SK-N-SH (cell line): ENCODE measurements around the gene EFCAB12. TPM values are rescaled to one million over a fixed set of nuclear protein-coding genes. Genes with fewer than 3 reads are reported as not detected.
A peak's percentile ranks its signal among the peaks of the same experiment; 100 is the strongest.

Experiments
- CTCF ChIA-PET: fragments of 300-600, 350-600 bp; formaldehyde crosslinking; extraction: SDS; loops from one replicate; lab custom pipeline; 2021; lab: Yijun Ruan, JAX
- POLR2A ChIA-PET: fragments of 350-600 bp; sonication (Branson Sonifier 250); formaldehyde crosslinking; extraction: SDS; loops from one replicate; lab custom pipeline; 2020; ENCODE audit warnings: antibody characterized with exemption, inconsistent platforms; lab: Yijun Ruan, JAX
- DNase-seq: peaks from one replicate; pipeline ENCODE4 v3.0.0; 2012
- H2AFZ ChIP-seq: fragments of 200-600 bp; sonication (generic); 2 replicates; pipeline ENCODE4 v1.8.1; 2016; ENCODE audit warnings: antibody characterized with exemption, mild to moderate bottlenecking, low read depth
- H3F3A ChIP-seq: fragments of 200-600 bp; sonication (generic); replicated peaks from 2 replicates; pipeline ENCODE3; 2016; ENCODE audit warnings: antibody characterized with exemption, mild to moderate bottlenecking; ENCODE audit not compliant: insufficient read depth
- H3K27ac ChIP-seq, 2 experiments: fragments of 200-500 bp in 1 of 2; fragments of 200-600 bp in 1 of 2; sonication (Bioruptor generic) in 1 of 2; sonication (generic), shearing (Covaris generic) in 1 of 2; 2 replicates each; pipeline versions ENCODE4 v1.5.1 to v1.6.1; 2014 to 2016; ENCODE audit warnings: low read depth in 2 of 2, inconsistent platforms in 1 of 2, low read length in 1 of 2, mild to moderate bottlenecking in 1 of 2, mixed read lengths in 1 of 2
- H3K27me3 ChIP-seq: fragments of 200-600 bp; sonication (generic), shearing (Covaris generic); 2 replicates; pipeline ENCODE4 v1.6.1; 2016; ENCODE audit warnings: mixed run types; ENCODE audit not compliant: insufficient read depth
- H3K36me3 ChIP-seq, 2 experiments: fragments of 200-500 bp in 1 of 2; fragments of 200-600 bp in 1 of 2; sonication (Bioruptor generic) in 1 of 2; sonication (generic) in 1 of 2; replicated peaks in 1 of 2; 2 replicates each; pipeline versions ENCODE3 to v1.5.1; 2014 to 2016; ENCODE audit warnings: low read length in 1 of 2, mild to moderate bottlenecking in 1 of 2; ENCODE audit not compliant: insufficient read depth in 2 of 2, control insufficient read depth in 1 of 2
- H3K4me1 ChIP-seq, 2 experiments: fragments of 200-500 bp in 1 of 2; fragments of 200-600 bp in 1 of 2; sonication (Bioruptor generic) in 1 of 2; sonication (generic), shearing (Covaris generic) in 1 of 2; 2 replicates each; pipeline versions ENCODE4 v1.5.1 to v1.6.1; 2014 to 2016; ENCODE audit warnings: low read depth in 1 of 2, low read length in 1 of 2, mixed run types in 1 of 2; ENCODE audit not compliant: insufficient read depth in 2 of 2, control insufficient read depth in 1 of 2
- H3K4me2 ChIP-seq: fragments of 200-600 bp; sonication (generic), shearing (Covaris generic); 2 replicates; pipeline ENCODE4 v1.6.1; 2017; ENCODE audit warnings: mixed run types
- H3K4me3 ChIP-seq, 2 experiments: fragments of 200-500 bp in 1 of 2; fragments of 200-600 bp in 1 of 2; sonication (Bioruptor generic) in 1 of 2; sonication (generic), shearing (Covaris generic) in 1 of 2; 2 replicates each; pipeline versions ENCODE4 v1.5.1 to v1.8.1; 2014 to 2016; ENCODE audit warnings: low read depth in 2 of 2, inconsistent platforms in 1 of 2, low read length in 1 of 2, mild to moderate bottlenecking in 1 of 2, mixed read lengths in 1 of 2, moderate library complexity in 1 of 2
- H3K79me2 ChIP-seq: fragments of 200-600 bp; sonication (generic); 2 replicates; pipeline ENCODE4 v1.8.1; 2017; ENCODE audit warnings: mild to moderate bottlenecking; ENCODE audit not compliant: insufficient read depth
- H3K9ac ChIP-seq: fragments of 200-600 bp; sonication (generic); 2 replicates; pipeline ENCODE4 v1.6.1; 2017; ENCODE audit warnings: mixed run types
- H3K9me2 ChIP-seq: fragments of 200-600 bp; sonication (generic); 2 replicates; pipeline ENCODE4 v1.6.1; 2017; ENCODE audit warnings: mixed run types
- H3K9me3 ChIP-seq: fragments of 200-600 bp; sonication (generic); 2 replicates; pipeline ENCODE4 v1.6.1; 2017; ENCODE audit warnings: mixed run types, mild to moderate bottlenecking, moderate library complexity
- H4K20me1 ChIP-seq: fragments of 200-600 bp; sonication (generic); 2 replicates; pipeline ENCODE4 v1.6.1; 2017; ENCODE audit warnings: mild to moderate bottlenecking, mixed run types; ENCODE audit not compliant: insufficient read depth
- CHD2 ChIP-seq: fragments of 150-350 bp; IDR thresholded peaks from 2 replicates; pipeline ENCODE4 v1.6.1; 2018; ENCODE audit warnings: low read length; ENCODE audit not compliant: partially characterized antibody
- CTCF ChIP-seq: fragments of 200-600 bp; sonication (generic); IDR thresholded peaks from 2 replicates; pipeline ENCODE4 v1.6.1; 2017; ENCODE audit warnings: antibody characterized with exemption, mild to moderate bottlenecking, moderate library complexity
- EZH2phosphoT487 ChIP-seq: fragments of 200-600 bp; sonication (generic); IDR thresholded peaks from 2 replicates; pipeline ENCODE4 v1.6.1; 2017; ENCODE audit warnings: low read depth, mixed run types, mild to moderate bottlenecking, antibody characterized with exemption, moderate library complexity, borderline replicate concordance
- GATA2 ChIP-seq: sonication (generic); formaldehyde crosslinking; IDR thresholded peaks from 2 replicates; pipeline ENCODE4 v1.5.0; 2020; ENCODE audit warnings: mild to moderate bottlenecking, missing genetic modification reagents
- NRF1 ChIP-seq: IDR thresholded peaks from 2 replicates; pipeline ENCODE4 v1.6.1; 2012; ENCODE audit warnings: low read depth, mild to moderate bottlenecking, low read length
- PBX3 ChIP-seq: IDR thresholded peaks from 2 replicates; pipeline ENCODE4; 2012
- RFX5 ChIP-seq: IDR thresholded peaks from 2 replicates; pipeline ENCODE4 v1.6.1; 2012; ENCODE audit warnings: mild to moderate bottlenecking, improper control_type of control experiment, low read length
- ZBTB33 ChIP-seq: IDR thresholded peaks from 2 replicates; pipeline ENCODE4 v1.4.0; 2012; ENCODE audit warnings: low read depth, borderline replicate concordance
- WGBS: methylation state at CpG from one replicate; pipeline ENCODE4 v1.1.6; 2017; ENCODE audit warnings: low lambda C conversion rate; 5-methylcytosine and 5-hydroxymethylcytosine counted together
- polyA plus RNA-seq, 3 experiments: library from polyadenylated mRNA; depleted of rRNA; stranded (reverse); fragments of >200 nt; gene quantifications; 2 replicates each; pipeline ENCODE4 v1.2.3, GENCODE V29; 2012
- TF ChIP-seq, protein P1 (sequence below): IDR thresholded peaks from 2 replicates; pipeline ENCODE4 v1.4.0; 2012; ENCODE audit warnings: low read depth, borderline replicate concordance

EFCAB12 gene
- polyA plus RNA-seq, 1 of the 3 experiments (the other 2 are of a cell fraction) = 0.38 TPM

DNA sequence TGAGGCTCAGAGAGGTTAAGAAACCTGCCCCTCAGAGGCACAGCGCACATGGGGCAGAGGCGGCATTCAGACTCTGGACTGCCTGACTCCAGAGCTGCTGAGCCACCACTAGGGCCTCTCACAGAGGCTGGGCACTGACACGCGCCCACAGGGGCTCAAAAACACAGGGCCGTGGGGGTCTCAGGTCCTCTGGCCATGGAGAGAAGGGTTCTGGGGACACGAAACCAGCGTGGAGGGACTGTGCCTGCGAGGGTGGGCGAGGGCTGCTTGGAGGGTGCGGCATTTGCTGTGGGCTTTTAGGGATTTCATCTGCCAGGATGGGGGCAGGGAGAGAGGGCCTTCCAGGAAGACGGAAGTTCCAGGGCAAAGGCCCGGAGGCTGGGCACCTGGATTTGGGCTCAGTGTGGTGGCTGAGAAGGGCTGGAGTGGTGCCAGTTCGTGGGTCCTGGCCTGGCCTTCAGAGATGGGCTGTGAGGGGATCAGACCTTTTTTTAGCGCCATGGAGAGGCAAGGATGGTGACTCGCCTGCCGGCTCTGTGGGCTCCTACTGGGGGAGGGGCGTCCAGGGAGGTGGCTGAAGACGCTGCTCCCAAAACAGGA, 69.6 kb downstream of the EFCAB12 start:
- Histone ChIP-seq H3F3A (no peaks in the 10 kb centered on the region), H2AFZ (no peak overlapping the region), H3K4me3 (no peak overlapping the region), H3K4me1 (peaks cover 0 to 32% of the 10 kb centered on the region in 2 experiments; a peak in 1 of 4 replicates), H3K9ac (no peak overlapping the region), H3K27me3 (no peaks in the 10 kb centered on the region), H3K9me2 (no peaks in the 10 kb centered on the region), H3K27ac (peak overlapping the region in 1 of 2 experiments; percentile 34; a peak in 1 of 4 replicates), H4K20me1 (no peaks in the 10 kb centered on the region), H3K36me3 (no peaks in the 10 kb centered on the region), H3K79me2 (no peaks in the 10 kb centered on the region), H3K9me3 (no peaks in the 10 kb centered on the region), H3K4me2 (no peak overlapping the region)
- 96% methylated on average over 4 of the region's 18 CpGs for WGBS
- DNase-seq = peak; percentile 50
- POLR2A ChIA-PET = interaction anchor here (0.9 to 1.2 kb wide), 2 partner anchors 42 to 44 kb away, joined by 3 to 4 read pairs; a partner anchor contains a TSS
- TF ChIP-seq NRF1 (no peak), GATA2 (CRISPR knock-in tag) (no peak), PBX3 (no peak), EZH2phosphoT487 (no peak), RFX5 (no peak), CHD2 (no peak), ZBTB33 (no peak), CTCF (no peak)
- TF ChIP-seq, protein P1, sequence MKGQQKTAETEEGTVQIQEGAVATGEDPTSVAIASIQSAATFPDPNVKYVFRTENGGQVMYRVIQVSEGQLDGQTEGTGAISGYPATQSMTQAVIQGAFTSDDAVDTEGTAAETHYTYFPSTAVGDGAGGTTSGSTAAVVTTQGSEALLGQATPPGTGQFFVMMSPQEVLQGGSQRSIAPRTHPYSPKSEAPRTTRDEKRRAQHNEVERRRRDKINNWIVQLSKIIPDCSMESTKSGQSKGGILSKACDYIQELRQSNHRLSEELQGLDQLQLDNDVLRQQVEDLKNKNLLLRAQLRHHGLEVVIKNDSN = no peak
- CTCF ChIA-PET = interaction anchor here (1.3 to 1.6 kb wide), 2 partner anchors 24 to 42 kb away, joined by 3 read pairs; no protein-coding TSS in a partner anchor
